Measurements from ENCODE around the gene ANKRD12.

The ANKRD12 gene

DNA sequence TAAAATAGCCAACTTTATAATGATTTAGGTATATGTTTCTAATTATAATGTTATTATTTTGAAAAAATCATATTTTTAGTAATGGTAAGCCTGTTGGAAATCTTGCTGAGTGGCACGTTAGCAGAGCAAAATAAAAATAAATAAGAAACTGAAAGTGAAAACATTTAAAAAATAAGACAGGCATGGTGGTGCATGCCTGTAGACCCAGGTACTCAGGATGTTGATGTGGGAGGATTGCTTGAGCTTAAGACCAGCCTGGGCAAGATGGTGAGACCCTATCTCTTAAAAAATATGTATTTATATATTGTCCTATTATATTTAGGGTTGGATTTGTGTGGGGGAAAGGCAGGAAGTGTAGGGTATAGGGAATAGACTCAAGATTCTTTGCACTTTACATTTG, 15.8 kb upstream of the ANKRD12 start:
- H3K4me3 ChIP-seq (ENCODE audit: low read depth, low read length) = no peak overlapping the region
- TF ChIP-seq, protein P1, sequence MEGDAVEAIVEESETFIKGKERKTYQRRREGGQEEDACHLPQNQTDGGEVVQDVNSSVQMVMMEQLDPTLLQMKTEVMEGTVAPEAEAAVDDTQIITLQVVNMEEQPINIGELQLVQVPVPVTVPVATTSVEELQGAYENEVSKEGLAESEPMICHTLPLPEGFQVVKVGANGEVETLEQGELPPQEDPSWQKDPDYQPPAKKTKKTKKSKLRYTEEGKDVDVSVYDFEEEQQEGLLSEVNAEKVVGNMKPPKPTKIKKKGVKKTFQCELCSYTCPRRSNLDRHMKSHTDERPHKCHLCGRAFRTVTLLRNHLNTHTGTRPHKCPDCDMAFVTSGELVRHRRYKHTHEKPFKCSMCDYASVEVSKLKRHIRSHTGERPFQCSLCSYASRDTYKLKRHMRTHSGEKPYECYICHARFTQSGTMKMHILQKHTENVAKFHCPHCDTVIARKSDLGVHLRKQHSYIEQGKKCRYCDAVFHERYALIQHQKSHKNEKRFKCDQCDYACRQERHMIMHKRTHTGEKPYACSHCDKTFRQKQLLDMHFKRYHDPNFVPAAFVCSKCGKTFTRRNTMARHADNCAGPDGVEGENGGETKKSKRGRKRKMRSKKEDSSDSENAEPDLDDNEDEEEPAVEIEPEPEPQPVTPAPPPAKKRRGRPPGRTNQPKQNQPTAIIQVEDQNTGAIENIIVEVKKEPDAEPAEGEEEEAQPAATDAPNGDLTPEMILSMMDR (IDR thresholded peaks at IDR 0.05; ENCODE audit: low read depth, low read length, missing control alignments) = no peak
- DNase-seq (ENCODE audit: low read depth) = no peak

DNA sequence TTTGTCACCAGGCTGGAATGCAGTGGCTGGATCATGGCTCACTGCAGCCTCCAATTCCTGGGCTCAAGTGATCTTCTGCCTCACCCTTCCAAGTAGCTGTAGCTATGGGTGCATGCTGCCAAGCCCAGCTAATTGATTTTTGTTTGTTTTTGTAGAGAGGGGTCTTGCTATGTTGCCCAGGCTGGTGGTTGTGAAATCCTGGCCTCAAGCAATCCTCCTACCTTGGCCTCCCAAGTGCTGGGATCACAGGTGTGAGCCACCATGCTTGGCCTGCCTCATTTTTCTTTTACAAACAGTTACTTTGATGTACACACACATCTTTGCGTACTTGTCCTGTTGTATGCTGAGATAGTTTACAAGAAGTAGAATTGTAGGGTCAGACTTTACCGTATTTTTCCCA, 13.1 kb upstream of the ANKRD12 start:
- TF ChIP-seq, protein P1 (IDR thresholded peaks at IDR 0.05; ENCODE audit: low read depth, low read length, missing control alignments) = no peak
- DNase-seq (ENCODE audit: low read depth) = no peak
- H3K4me3 ChIP-seq (ENCODE audit: low read depth, low read length) = no peak overlapping the region

DNA sequence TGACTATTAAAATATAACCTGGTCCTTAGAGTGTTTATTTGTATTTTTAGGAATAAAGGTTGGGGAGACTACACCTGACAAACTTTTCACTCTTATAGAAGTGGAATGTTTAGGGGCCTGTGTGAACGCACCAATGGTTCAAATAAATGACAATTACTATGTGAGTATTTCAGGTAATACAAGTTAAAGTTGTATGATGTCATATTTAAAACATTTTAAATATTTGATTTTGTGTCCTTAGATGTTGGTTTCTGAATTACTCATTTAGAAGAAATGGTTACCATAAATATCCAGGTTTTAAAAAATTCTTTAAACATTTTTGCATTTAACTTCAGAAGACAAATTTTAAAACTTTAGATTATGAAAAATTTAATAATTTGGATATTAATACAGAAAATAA, 11.8 kb upstream of the ANKRD12 start:
- no peak overlapping the region for H3K4me3 ChIP-seq (ENCODE audit: low read depth, low read length)
- DNase-seq (ENCODE audit: low read depth) = no peak
- TF ChIP-seq, protein P1 (IDR thresholded peaks at IDR 0.05; ENCODE audit: low read depth, low read length, missing control alignments) = no peak

DNA sequence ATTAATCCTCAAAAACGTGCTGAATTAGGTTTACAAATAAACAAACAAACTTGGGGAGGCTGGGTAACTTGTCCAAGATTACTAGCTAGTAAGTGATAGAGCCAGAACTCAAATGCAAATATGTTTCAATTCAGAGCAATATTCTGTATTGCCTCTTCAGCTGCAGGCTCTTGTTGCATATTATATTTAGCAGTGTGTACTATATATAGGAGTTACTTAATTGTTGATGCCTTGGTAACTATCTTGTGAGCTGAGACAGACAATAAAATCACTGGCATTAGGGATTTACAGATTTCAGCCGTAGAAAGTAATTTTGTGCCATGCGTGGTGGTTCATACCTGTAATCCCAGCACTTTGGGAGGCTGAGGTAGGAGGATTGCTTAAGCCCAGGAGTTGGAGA, 10.2 kb upstream of the ANKRD12 start:
- DNase-seq (ENCODE audit: low read depth) = no peak
- TF ChIP-seq, protein P1 (IDR thresholded peaks at IDR 0.05; ENCODE audit: low read depth, low read length, missing control alignments) = no peak
- no peak overlapping the region for H3K4me3 ChIP-seq (ENCODE audit: low read depth, low read length)

DNA sequence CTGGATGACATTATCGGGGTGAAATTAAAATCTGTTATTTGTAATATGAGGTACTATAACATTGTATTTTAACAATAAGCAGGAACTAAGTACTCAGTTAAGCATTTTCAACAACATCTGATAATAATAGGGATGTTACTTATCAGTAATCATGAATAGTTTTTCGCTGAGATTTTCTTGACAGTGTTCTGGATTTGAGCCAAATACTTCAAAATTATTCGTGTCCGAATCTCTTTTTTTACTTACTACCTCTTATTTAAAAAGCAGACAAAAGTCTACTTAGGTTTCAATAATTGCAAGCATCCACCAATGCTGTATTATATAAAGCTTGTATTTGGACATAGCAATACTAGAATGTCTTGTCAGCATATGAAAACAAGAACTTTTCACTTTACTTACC, 6.4 kb upstream of the ANKRD12 start:
- H3K4me3 ChIP-seq (ENCODE audit: low read depth, low read length) = no peak overlapping the region
- TF ChIP-seq, protein P1 (IDR thresholded peaks at IDR 0.05; ENCODE audit: low read depth, low read length, missing control alignments) = no peak
- no peak for DNase-seq (ENCODE audit: low read depth)

DNA sequence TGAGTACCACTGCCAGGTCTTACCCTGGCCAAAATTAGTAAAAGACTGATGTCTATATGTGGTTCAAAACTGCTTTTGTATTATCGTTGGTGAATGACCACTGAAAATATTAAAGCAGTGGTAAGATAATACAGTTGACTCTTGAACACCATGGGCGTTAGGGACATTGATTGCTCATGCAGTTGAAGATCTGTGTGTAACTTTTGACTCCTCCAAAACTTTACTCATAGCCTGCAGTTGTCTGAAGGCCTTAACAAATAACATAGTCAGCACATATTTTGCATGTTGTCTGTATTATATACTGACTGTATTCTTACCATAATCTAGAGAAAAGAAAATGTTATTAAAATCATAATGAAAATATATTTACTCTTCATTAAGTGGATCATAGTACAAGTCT, 5.8 kb upstream of the ANKRD12 start:
- H3K4me3 ChIP-seq (ENCODE audit: low read depth, low read length) = no peak overlapping the region
- TF ChIP-seq, protein P1 (IDR thresholded peaks at IDR 0.05; ENCODE audit: low read depth, low read length, missing control alignments) = no peak
- DNase-seq (ENCODE audit: low read depth) = no peak

DNA sequence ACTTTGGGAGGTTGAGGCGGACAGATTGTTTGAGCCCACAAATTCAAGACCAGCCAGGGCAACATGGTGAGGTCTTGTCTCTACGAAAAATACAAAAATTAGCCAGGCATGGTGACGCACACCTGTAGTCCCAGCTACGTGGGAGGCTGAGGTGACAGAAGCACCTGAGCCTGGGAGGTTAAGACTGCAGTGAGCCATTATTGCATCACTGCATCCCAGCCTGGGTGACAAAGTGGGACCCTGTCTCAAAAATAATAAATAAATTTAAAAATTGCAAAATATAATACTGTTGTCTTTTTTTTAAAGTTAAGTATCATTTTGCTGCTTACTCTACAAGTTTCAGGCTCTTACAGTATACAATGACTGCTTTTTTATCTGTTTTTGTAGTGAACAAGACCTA, 4.0 kb upstream of the ANKRD12 start:
- TF ChIP-seq, protein P1 (IDR thresholded peaks at IDR 0.05; ENCODE audit: low read depth, low read length, missing control alignments) = no peak
- H3K4me3 ChIP-seq (ENCODE audit: low read depth, low read length) = no peak overlapping the region
- DNase-seq (ENCODE audit: low read depth) = no peak
